ENCODE results near the gene EFCAB10. TPM values are rescaled to one million over a fixed set of nuclear protein-coding genes. Genes with fewer than 3 reads are reported as not detected.

The EFCAB10 gene
- total and polyA plus RNA-seq, 2 of the 13 experiments (the other 11 are each of a cell fraction or from before 2014, with no cell fraction given): 0.40 TPM; not detected in 1

GRCh38 chr7:105581066-105581811, at the start of gene EFCAB10 (continued):
- TF ChIP-seq MTF2 (CRISPR knock-in tag; IDR thresholded peaks at IDR 0.05; ENCODE audit: borderline replicate concordance): no peak
- 0 out of 2 replicates have a peak, but pooled peaks have one; percentile 15 for TF ChIP-seq IRF2 (CRISPR knock-in tag; IDR thresholded peaks at IDR 0.05)
- TF ChIP-seq HNRNPL (IDR thresholded peaks at IDR 0.05; ENCODE audit: low read depth, low read length): peak; percentile 67; the same call in 1 of the 2 replicates
- TF ChIP-seq, protein P1, sequence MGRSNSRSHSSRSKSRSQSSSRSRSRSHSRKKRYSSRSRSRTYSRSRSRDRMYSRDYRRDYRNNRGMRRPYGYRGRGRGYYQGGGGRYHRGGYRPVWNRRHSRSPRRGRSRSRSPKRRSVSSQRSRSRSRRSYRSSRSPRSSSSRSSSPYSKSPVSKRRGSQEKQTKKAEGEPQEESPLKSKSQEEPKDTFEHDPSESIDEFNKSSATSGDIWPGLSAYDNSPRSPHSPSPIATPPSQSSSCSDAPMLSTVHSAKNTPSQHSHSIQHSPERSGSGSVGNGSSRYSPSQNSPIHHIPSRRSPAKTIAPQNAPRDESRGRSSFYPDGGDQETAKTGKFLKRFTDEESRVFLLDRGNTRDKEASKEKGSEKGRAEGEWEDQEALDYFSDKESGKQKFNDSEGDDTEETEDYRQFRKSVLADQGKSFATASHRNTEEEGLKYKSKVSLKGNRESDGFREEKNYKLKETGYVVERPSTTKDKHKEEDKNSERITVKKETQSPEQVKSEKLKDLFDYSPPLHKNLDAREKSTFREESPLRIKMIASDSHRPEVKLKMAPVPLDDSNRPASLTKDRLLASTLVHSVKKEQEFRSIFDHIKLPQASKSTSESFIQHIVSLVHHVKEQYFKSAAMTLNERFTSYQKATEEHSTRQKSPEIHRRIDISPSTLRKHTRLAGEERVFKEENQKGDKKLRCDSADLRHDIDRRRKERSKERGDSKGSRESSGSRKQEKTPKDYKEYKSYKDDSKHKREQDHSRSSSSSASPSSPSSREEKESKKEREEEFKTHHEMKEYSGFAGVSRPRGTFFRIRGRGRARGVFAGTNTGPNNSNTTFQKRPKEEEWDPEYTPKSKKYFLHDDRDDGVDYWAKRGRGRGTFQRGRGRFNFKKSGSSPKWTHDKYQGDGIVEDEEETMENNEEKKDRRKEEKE (IDR thresholded peaks at IDR 0.05): no peak
- peak; percentile 67 for TF ChIP-seq RXRA (CRISPR knock-in tag; IDR thresholded peaks at IDR 0.05)
- no peak for TF ChIP-seq ZNF564 (CRISPR knock-in tag; IDR thresholded peaks at IDR 0.05)
- TF ChIP-seq BCL6 (CRISPR knock-in tag; IDR thresholded peaks at IDR 0.05): 0 out of 2 replicates have a peak, but pooled peaks have one; percentile 9
- TF ChIP-seq, protein P2, sequence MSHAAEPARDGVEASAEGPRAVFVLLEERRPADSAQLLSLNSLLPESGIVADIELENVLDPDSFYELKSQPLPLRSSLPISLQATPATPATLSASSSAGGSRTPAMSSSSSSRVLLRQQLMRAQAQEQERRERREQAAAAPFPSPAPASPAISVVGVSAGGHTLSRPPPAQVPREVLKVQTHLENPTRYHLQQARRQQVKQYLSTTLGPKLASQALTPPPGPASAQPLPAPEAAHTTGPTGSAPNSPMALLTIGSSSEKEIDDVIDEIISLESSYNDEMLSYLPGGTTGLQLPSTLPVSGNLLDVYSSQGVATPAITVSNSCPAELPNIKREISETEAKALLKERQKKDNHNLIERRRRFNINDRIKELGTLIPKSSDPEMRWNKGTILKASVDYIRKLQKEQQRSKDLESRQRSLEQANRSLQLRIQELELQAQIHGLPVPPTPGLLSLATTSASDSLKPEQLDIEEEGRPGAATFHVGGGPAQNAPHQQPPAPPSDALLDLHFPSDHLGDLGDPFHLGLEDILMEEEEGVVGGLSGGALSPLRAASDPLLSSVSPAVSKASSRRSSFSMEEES (CRISPR knock-in tag; IDR thresholded peaks at IDR 0.05): peak; percentile 68
- TF ChIP-seq CAMTA2 (CRISPR knock-in tag; IDR thresholded peaks at IDR 0.05; ENCODE audit: borderline replicate concordance): no peak
- TF ChIP-seq ZNF572 (CRISPR knock-in tag; IDR thresholded peaks at IDR 0.05): no peak
- no peak for TF ChIP-seq ZNF101 (CRISPR knock-in tag; IDR thresholded peaks at IDR 0.05; ENCODE audit: borderline replicate concordance, low read depth)
- no peak for TF ChIP-seq MEF2D (CRISPR knock-in tag; IDR thresholded peaks at IDR 0.05)
- no peak for TF ChIP-seq KMT2A (CRISPR knock-in tag; IDR thresholded peaks at IDR 0.05)
- TF ChIP-seq TFAP4 (IDR thresholded peaks at IDR 0.05; ENCODE audit: borderline replicate concordance, low read depth): peak; percentile 60; the same call in 1 of the 2 replicates
- TF ChIP-seq, protein P3, sequence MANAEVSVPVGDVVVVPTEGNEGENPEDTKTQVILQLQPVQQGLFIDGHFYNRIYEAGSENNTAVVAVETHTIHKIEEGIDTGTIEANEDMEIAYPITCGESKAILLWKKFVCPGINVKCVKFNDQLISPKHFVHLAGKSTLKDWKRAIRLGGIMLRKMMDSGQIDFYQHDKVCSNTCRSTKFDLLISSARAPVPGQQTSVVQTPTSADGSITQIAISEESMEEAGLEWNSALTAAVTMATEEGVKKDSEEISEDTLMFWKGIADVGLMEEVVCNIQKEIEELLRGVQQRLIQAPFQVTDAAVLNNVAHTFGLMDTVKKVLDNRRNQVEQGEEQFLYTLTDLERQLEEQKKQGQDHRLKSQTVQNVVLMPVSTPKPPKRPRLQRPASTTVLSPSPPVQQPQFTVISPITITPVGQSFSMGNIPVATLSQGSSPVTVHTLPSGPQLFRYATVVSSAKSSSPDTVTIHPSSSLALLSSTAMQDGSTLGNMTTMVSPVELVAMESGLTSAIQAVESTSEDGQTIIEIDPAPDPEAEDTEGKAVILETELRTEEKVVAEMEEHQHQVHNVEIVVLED (CRISPR knock-in tag; IDR thresholded peaks at IDR 0.05; ENCODE audit: borderline replicate concordance): peak; percentile 39; the same call in 1 of the 2 replicates
- TF ChIP-seq, protein P4, sequence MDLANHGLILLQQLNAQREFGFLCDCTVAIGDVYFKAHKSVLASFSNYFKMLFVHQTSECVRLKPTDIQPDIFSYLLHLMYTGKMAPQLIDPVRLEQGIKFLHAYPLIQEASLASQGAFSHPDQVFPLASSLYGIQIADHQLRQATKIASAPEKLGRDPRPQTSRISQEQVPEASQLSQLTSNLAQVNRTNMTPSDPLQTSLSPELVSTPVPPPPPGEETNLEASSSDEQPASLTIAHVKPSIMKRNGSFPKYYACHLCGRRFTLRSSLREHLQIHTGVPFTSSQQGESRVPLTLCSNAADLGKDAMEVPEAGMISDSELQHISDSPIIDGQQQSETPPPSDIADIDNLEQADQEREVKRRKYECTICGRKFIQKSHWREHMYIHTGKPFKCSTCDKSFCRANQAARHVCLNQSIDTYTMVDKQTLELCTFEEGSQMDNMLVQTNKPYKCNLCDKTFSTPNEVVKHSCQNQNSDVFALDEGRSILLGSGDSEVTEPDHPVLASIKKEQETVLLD (CRISPR knock-in tag; IDR thresholded peaks at IDR 0.05; ENCODE audit: low read depth): no peak
- TF ChIP-seq, protein P5, sequence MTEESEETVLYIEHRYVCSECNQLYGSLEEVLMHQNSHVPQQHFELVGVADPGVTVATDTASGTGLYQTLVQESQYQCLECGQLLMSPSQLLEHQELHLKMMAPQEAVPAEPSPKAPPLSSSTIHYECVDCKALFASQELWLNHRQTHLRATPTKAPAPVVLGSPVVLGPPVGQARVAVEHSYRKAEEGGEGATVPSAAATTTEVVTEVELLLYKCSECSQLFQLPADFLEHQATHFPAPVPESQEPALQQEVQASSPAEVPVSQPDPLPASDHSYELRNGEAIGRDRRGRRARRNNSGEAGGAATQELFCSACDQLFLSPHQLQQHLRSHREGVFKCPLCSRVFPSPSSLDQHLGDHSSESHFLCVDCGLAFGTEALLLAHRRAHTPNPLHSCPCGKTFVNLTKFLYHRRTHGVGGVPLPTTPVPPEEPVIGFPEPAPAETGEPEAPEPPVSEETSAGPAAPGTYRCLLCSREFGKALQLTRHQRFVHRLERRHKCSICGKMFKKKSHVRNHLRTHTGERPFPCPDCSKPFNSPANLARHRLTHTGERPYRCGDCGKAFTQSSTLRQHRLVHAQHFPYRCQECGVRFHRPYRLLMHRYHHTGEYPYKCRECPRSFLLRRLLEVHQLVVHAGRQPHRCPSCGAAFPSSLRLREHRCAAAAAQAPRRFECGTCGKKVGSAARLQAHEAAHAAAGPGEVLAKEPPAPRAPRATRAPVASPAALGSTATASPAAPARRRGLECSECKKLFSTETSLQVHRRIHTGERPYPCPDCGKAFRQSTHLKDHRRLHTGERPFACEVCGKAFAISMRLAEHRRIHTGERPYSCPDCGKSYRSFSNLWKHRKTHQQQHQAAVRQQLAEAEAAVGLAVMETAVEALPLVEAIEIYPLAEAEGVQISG (CRISPR knock-in tag; IDR thresholded peaks at IDR 0.05): peak; percentile 56
